ENCODE data around the gene CP.
A peak's percentile ranks its signal among the peaks of the same experiment; 100 is the strongest.
"Not testable (repeated sequence)": the region's sequence is repeated elsewhere in the genome, so short reads cannot be mapped to it uniquely, and the experiment has no call there.

CP gene

DNA sequence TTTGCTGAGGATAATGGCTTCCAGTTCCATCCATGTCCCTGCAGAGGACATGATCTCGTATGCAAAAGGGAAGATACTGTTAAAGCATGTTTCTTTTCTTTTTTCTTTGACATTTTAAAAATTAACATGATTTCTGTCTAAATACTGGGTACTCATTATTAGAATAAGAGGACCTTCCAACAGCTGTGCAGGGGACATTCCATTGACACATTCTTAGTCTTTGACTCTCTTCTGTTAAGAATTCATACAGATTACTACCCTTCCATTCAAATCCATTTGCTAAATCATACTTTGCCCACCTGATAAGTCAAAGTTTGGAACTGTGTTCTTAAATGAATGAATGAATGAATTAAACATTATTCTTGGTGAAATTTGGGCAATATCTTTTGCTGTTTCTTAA, 5.1 kb upstream of the CP start:
- no peak for DNase-seq

GRCh38 chr3:149224736-149225594, 3.3 kb upstream of the CP start:
- DNase-seq = peak; percentile 53

DNA sequence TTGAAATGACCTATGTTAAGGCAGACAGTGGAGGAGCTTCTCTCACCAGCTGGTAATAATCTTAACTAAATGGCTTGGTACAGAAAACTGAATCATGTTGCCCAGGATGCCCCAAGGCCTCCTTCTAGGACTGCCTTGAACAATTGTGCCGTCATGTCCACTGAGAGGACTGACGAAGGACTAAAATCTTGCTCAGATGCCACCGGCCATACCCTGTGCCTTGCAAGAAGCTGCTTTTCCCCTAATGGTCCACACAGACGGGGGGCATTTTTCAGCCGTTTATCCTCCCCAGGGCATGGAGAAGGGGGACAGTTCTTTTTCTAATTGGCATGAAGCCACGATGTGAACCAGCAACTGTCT, 1.8 kb upstream of the CP start:
- no peak for DNase-seq

DNA sequence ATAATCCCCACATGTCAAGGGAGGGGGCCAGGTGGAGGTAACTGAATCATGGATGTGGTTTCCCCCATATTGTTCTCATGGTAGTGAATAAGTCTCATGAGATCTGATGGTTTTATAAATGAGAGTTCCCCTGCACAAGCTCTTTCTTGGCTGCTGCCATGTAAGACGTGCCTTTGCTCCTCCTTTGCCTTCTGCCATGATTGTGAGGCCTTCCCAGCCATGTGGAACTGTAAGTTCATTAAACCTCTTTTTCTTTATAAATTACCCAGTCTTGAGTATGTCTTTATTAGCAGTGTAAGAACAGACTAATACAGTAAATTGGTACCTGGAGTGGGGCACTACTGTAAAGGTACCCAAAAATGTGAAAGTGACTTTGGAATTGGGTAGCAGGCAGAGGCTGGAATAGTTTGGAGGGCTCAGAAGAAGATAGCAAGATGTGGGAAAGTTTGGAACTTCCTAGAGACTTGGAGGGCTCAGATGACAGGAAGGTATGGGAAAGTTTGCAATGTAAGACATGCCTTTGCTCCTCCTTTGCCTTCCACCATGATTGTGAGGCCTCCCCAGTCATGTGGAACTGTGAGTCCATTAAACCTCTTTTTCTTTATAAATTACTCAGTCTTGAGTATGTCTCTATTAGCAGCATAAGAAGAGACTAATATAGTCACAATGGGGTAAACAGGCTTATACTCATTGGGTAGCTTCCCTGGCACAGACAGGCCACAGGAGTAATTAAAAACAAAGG, 2.1 kb downstream of the CP start:
- DNase-seq = not testable (repeated sequence)

DNA sequence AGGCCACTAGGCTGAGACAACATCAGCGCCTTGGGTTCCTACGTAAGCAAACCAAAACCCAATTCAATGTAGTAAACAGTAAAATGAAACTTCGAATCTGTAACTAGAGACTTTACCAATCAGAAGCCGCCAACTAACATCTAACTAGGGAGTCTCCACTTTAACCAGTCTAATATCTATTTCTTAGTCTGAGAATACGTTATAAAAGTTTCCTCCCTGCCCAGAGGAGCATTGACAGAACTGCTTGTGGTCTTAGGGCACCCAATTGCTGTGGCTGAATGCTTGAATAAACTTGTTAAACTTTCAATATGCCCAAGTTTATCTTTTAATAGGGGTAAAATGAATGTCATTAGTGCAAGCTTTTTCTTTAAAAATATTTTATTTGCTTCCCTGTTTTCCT, 4.3 kb downstream of the CP start:
- DNase-seq = no peak

GRCh38 chr3:149216193-149216869, 5.3 kb downstream of the CP start:
- DNase-seq = no peak

DNA sequence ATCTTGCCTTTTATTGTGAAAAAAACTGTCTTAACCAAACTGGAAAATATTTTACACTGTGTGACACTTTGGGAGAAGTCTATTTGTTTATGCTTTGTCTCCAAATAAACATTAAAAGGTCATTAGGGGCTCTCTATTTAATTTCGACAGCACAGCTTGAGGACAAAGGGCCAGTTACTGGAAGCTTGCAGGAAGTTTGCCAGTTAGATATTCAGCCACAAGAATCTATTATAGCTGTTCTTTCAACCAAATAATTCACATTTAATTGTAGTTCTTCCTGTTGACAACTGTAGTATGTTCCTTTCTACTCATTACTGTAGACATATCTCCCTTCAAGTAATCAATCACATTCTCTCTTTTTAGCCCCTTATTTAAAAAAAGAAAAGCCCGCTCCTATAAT, 6.1 kb downstream of the CP start:
- DNase-seq = no peak

DNA sequence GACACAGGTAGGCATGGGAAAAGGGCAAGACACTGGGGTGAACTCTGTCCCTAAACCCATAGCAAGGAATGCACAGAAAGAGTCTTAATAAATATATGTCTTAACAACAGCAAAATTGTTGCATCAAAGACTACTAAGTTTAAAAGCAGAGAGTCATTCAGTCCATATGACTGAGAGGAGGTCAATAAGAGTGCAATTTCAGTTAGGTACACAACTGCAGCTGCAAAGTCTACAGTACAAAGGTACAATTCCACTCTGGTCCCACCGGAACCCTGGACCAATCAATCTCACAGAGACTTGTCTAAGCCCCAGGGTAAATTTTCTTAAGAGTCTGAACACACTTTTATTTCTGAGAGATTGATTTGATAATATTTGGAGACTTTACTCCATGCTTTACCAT, 6.9 kb downstream of the CP start:
- no peak for DNase-seq

DNA sequence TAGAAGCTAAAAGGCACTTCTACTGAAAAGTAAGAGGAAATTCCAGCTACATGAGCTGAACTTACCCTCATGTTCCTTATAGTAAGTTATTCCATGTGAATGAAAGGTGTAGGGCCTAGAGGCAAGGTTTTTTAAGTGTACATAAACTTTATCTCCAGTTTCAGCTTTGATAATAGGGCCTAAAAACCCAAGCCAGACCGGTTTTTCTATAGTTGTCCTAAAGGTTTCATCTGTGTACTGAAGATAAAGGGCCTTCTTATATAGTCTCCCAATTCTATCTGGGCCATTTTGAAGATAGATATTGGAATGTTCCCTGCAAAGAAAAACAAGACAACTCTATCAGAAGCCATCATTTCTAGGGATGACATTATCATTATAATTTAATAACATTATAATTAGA, 9.2 kb downstream of the CP start:
- DNase-seq = no peak

GRCh38 chr3:149209431-149209830, 12.2 kb downstream of the CP start:
- no peak for DNase-seq

DNA sequence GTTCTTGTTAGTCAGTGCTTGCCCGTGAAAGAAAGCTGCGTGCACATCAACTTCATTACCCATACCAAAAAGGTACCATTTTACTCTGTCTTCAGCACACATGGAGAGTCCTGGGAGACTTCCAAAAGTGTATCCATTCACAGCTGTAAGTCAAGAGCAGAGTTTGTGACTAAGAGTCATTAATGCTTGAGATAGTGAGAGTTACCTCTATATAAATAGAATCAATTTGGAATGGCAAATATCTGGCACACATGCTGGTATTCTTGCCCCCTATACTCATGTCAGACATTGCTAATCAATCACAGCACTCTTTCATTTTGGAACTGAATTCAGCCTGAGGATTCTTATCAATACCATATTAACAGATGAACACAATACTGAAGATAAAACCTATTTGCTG, 14.2 kb downstream of the CP start:
- DNase-seq = no peak

- DNase-seq = no peak
These were observed 17.1 kb downstream of the CP start for GRCh38 chr3:149204390-149204991.

DNA sequence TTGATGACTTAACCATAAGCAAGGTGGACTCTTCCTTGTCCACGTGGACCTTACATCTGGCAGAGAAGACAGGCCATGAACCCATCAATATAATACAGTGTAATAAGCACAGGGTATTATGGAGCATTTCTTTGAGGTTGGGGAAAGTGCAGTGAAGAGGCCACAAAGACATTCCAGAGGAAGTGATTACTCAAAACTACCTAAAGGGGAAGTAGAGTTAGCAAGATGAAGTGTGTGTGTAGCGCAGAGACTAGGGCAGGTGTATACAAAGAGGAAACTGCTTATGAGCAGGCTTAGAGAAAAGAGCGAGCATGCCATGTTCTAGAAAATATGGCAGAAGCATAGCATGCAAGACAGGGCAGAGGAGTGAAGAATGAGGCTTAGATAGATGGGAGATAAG, 17.9 kb downstream of the CP start:
- no peak for DNase-seq

- no peak for DNase-seq
These were observed 22.2 kb downstream of the CP start for GRCh38 chr3:149199474-149199873.

DNA sequence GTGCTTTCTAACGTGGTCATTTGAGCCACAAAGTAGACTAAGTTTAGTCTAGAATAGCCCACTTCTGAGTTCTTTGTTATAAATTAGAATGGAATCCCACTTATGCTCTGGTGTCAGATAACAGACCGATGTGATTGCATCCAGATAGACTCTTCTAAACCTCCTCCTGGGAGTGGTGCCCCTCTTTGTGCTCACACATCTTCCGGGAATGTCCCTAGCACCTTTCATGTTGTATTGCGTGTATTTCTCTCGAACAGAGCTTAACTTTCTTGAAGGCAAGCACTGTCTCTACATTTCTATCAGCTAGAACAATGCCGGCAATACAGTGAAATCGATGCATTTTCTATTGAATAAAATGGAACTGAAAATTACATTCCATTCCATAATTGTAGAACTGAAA, 23.0 kb downstream of the CP start:
- no peak for DNase-seq

- no peak for DNase-seq
These were observed 24.0 kb downstream of the CP start for GRCh38 chr3:149197669-149198068.

- not testable (repeated sequence) for DNase-seq
These were observed 24.6 kb downstream of the CP start for GRCh38 chr3:149196805-149197592.

DNA sequence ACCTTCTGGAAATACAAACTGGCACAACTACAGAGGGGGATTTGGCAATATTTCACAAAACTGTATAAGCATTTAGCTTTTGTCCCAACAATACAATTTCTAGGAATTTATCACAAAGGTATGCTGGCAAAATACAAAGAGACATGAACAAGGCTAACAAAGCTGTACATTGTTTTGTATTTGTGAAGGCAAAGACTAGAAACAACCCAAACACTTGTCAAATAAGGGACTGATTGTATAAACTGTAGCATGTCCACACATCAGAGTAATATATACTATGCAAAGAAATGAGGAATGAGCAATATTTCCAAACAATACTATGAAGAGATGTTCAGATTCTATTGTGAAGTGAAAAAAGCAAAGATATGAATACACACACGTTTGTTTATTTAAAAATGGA, 26.4 kb downstream of the CP start:
- no peak for DNase-seq

- DNase-seq = no peak
These were observed 33.1 kb downstream of the CP start for GRCh38 chr3:149188494-149188893.

GRCh38 chr3:149186721-149187120, 34.9 kb downstream of the CP start:
- DNase-seq = no peak

DNA sequence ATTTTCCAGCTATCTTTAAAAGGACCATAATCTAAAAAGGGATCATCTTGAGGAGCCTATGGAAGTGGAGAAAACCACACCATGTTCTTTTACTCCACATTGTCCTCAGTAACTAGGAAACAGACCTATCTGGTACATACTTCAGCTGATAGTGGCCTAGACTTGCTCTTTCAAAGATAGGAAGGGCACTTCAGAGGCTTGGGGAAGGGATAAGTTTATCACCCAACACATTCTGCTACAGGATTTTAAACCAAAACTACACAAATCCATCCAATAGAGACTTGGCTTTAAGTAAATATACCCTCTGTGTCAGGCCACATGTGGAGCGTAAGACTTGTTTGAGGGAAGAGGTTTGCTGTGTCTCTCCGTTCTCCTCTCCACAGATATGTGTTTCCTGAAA, 35.4 kb downstream of the CP start:
- DNase-seq = no peak

- DNase-seq = no peak
These were observed 40.4 kb downstream of the CP start for GRCh38 chr3:149181182-149181581.

Data from CD4-positive, alpha-beta T cell treated with Interleukin-21 for 1 hour (primary cell).